Fibroblast of mammary gland (primary cell): ENCODE data around the gene NRCAM.

Experiments used
- DNase-seq: peaks from one replicate; pipeline ENCODE4 v3.0.0-alpha.2; 2010; ENCODE audit warnings: low read depth
- H3K4me3 ChIP-seq: 2 replicates; pipeline ENCODE4 v1.5.1; 2011; ENCODE audit warnings: low read depth, mild to moderate bottlenecking, low read length, moderate library complexity; ENCODE audit not compliant: control insufficient read depth
- CTCF ChIP-seq: conservative IDR thresholded peaks from 2 replicates; pipeline ENCODE4 v1.5.1; 2011; ENCODE audit warnings: low read depth, low read length, inconsistent platforms; ENCODE audit not compliant: control insufficient read depth, insufficient read depth

Gene NRCAM

GRCh38 chr7:108200326-108200725, 255.9 kb downstream of the NRCAM start:
- H3K4me3 ChIP-seq, result no peak overlapping the region
- no peak for TF ChIP-seq CTCF
- DNase-seq, result peak; percentile 77

- DNase-seq, result peak; percentile 15
Observed at GRCh38 chr7:108197371-108198091, 258.7 kb downstream of the NRCAM start.

GRCh38 chr7:108196004-108196403, 260.2 kb downstream of the NRCAM start:
- H3K4me3 ChIP-seq, result no peak overlapping the region
- peak; percentile 70 for DNase-seq
- TF ChIP-seq CTCF, result no peak

More at GRCh38 chr7:108197371-108198091, 258.7 kb downstream of the NRCAM start:
- no peak for TF ChIP-seq CTCF
- no peak overlapping the region for H3K4me3 ChIP-seq

- H3K4me3 ChIP-seq, result no peak overlapping the region
- TF ChIP-seq CTCF, result no peak
- DNase-seq, result no peak
Observed at GRCh38 chr7:108193594-108194498, 262.4 kb downstream of the NRCAM start.

- H3K4me3 ChIP-seq, result no peak overlapping the region
- peak; percentile 62 for DNase-seq
- no peak for TF ChIP-seq CTCF
Observed at GRCh38 chr7:108190891-108191290, 265.3 kb downstream of the NRCAM start.

GRCh38 chr7:108189733-108190388, 266.4 kb downstream of the NRCAM start:
- DNase-seq, result no peak
- H3K4me3 ChIP-seq, result no peak overlapping the region
- TF ChIP-seq CTCF, result no peak
